HG02763 (cell line): ENCODE data around the gene ADAMTSL3.
A peak's percentile ranks its signal among the peaks of the same experiment; 100 is the strongest.
"Not testable (repeated sequence)": the region's sequence is repeated elsewhere in the genome, so short reads cannot be mapped to it uniquely, and the experiment has no call there.

Experiments
- ATAC-seq: cut with Tn5 transposase; IDR thresholded peaks from one replicate; pipeline ENCODE4 v1.9.1; 2021; ENCODE audit warnings: mild to moderate bottlenecking, moderate library complexity; ENCODE audit not compliant: unreplicated experiment

The ADAMTSL3 gene

GRCh38 chr15:83960192-83960829 is 306.4 kb downstream of the ADAMTSL3 start:
- ATAC-seq = no peak

- ATAC-seq = no peak
These were observed 307.4 kb downstream of the ADAMTSL3 start for GRCh38 chr15:83961311-83961710.

GRCh38 chr15:83964967-83965366 is 311.0 kb downstream of the ADAMTSL3 start:
- not testable (repeated sequence) for ATAC-seq

- no peak for ATAC-seq
These were observed 316.5 kb downstream of the ADAMTSL3 start for GRCh38 chr15:83970295-83970890.

- ATAC-seq = no peak
These were observed 318.1 kb downstream of the ADAMTSL3 start for GRCh38 chr15:83971992-83972391.

- no peak for ATAC-seq
These were observed 319.9 kb downstream of the ADAMTSL3 start for GRCh38 chr15:83973816-83974215.

- ATAC-seq = no peak
These were observed 324.1 kb downstream of the ADAMTSL3 start for GRCh38 chr15:83977992-83978391.

GRCh38 chr15:83978588-83978987 is 324.7 kb downstream of the ADAMTSL3 start:
- no peak for ATAC-seq

GRCh38 chr15:83980637-83981036 is 326.7 kb downstream of the ADAMTSL3 start:
- no peak for ATAC-seq

GRCh38 chr15:83982748-83983147 is 328.8 kb downstream of the ADAMTSL3 start:
- no peak for ATAC-seq

GRCh38 chr15:83983634-83984458 is 329.9 kb downstream of the ADAMTSL3 start:
- peak; percentile 84 for ATAC-seq

GRCh38 chr15:83984601-83985000 is 330.7 kb downstream of the ADAMTSL3 start:
- no peak for ATAC-seq

GRCh38 chr15:83991163-83991562 is 337.2 kb downstream of the ADAMTSL3 start:
- no peak for ATAC-seq

GRCh38 chr15:83992324-83993031 is 338.6 kb downstream of the ADAMTSL3 start:
- ATAC-seq = no peak

GRCh38 chr15:83993591-83993990 is 339.7 kb downstream of the ADAMTSL3 start:
- no peak for ATAC-seq

- ATAC-seq = no peak
These were observed 344.6 kb downstream of the ADAMTSL3 start for GRCh38 chr15:83998486-83998885.

GRCh38 chr15:83999396-84000135 is 345.6 kb downstream of the ADAMTSL3 start:
- no peak for ATAC-seq

GRCh38 chr15:84001037-84001436 is 347.1 kb downstream of the ADAMTSL3 start:
- ATAC-seq = no peak

- no peak for ATAC-seq
These were observed 347.7 kb downstream of the ADAMTSL3 start for GRCh38 chr15:84001655-84002054.

- no peak for ATAC-seq
These were observed 350.0 kb downstream of the ADAMTSL3 start for GRCh38 chr15:84003791-84004503.
